Activated CD4-positive, alpha-beta T cell treated with anti-CD3 and anti-CD28 coated beads, Interleukin-2, amount 50 U/mL, for 1 hour (primary cell): ENCODE data around the gene ITGB2.
A peak's percentile ranks its signal among the peaks of the same experiment; 100 is the strongest.
"Not testable (repeated sequence)": the region's sequence is repeated elsewhere in the genome, so short reads cannot be mapped to it uniquely, and the experiment has no call there.

Experiments used
- DNase-seq: peaks from one replicate; pipeline ENCODE4 v3.0.0-alpha.2; 2020

Gene ITGB2

GRCh38 chr21:44940116-44940631, 19.5 kb upstream of the ITGB2 start:
- no peak for DNase-seq

DNA sequence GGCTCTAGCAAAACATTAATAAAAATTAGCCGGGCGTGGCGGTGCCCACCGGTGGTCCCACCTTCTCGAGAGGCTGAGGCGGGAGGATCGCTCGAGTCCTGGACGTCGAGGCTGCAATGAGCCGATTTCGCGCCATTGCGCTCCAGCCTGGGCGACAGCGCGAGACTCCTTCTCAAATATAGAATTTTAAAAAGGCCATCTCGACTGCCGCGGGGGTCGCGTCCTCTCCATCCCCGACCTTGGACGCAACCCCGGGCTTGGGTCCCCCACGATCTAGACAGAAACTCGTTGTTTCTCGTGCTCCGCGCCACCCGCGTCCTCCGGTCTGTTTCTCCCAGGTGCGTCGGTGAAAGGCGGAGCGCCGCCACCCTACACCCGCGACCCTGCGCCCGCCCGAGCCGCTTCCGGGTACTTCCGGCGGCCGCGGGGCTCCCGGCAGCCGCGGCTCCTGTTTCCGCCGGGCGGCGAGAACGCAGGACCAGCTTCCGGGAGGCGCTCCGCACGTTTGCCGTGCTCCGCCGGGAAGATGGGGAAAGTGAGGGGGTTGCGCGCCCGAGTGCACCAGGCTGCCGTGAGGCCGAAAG, 18.9 kb upstream of the ITGB2 start, which contains the start of gene SLX9:
Gene SLX9 (plus strand): TSS at position 498 of the 584 bp plus-strand sequence. CDS start 29 bp downstream, at position 527.
- DNase-seq: peak; percentile 77

DNA sequence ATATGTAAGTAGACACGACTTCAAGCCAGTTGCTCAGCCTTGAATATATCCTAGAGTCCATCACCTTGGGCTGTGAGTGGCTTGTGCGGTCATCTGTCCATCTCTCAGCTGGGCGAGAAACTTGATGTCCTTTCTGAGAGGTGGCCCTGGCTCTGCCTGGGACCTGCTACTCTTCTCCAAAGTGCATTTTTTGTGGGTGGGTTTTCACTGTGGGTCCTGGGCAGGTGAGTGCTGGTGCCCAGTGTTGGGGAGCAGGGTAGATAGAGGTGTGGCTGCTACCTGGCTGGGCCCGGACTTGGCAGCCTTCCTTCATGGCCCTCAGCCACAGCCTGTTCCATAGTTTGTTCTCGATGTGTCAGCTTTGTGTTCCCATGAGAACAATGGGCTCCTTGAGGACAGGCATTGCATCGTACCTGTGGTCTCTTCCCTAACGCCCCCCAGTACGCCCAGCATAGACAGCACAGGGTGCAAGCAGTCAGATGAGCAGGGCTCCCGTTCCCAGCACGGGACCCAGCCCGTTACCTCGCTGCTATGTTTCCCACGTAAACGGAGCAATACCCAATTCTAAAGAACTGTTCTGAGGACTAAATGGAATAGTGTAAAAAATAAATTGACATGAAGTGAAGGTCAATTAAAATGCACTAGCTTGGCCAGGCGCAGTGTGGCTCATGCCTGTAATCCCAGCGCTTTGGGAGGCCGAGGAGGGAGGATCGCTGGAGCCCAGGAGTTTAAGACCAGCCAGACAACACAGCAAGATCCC, 18.3 kb upstream of the ITGB2 start:
- no peak for DNase-seq

DNA sequence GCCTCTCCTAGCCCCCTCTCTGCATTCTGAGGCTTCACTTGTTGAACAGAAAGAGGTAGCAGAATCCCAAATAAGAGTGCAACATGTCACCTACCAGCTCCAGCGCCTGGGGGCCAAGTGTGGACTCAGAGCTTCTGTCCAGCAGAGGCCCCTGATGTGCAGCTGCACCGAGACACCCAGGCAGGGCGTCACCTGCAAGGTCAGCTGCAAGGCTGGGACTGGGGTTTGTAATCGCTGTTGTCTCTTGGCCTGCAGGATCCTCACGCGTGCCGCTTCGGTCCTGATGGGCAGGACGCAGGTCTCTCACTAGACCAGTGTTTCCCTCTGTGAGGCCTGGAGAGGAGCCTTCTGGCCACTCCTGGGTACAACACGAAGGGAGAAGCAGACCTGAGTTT, 14.8 kb upstream of the ITGB2 start:
- no peak for DNase-seq

- no peak for DNase-seq
Observed at GRCh38 chr21:44934797-44935532, 14.3 kb upstream of the ITGB2 start.

DNA sequence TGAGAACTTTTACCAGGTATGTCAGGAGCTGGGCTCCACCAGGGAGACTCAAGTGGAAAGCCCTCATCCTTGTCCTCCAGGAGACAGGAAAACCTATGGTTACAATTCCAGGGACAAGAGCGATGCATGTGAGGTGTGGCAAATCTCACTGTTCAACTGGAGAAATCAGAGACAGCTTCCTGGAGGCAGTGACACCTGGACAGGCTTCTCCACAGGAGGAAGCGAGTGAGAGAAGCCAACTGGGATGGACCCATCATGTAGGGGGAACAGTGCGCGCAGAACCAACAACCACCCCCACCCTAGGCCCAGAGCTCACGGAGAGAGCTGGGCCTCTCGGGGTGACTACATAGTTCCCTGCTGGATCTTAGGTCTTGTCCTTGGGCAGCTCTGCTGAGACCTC, 13.6 kb upstream of the ITGB2 start:
- no peak for DNase-seq

GRCh38 chr21:44933918-44934260, 13.2 kb upstream of the ITGB2 start:
- no peak for DNase-seq

GRCh38 chr21:44933199-44933917, 12.7 kb upstream of the ITGB2 start:
- DNase-seq: no peak

DNA sequence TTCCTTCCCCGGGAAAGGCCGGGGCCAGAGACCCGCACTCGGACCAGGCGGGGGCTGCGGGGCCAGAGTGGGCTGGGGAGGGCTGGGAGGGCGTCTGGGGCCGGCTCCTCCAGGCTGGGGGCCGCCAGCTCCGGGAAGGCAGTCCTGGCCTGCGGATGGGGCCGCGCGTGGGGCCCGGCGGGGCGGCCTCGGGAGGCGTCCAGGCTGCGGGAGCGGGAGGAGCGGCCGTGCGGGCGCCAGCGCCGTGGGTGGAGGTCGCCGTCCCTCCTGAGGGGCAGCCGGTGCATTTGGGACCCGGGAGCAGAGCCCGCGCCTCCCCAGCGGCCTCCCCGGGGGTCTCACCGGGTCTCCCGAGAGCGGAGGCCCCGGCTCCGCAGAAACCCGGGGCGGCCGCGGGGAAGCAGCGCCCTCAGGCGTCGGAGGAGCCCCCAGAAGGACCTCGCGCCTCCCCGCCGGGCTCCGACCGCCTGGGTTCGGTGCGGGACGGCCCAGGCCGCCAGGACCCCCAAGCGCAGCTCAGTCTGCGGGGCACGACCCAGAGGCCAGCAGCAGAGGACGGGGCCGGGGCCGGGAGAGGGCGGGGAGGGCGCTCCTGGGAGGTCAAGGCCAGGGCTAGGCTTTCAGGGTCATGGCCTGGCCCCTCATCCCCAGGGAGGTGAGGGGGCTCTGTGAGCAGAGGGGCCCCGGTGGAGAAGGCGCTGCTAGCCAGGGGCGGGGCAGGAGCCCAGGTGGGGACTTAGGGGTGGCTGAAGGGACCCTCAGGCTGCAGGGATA, 11.9 kb upstream of the ITGB2 start:
- peak; percentile 72 for DNase-seq

GRCh38 chr21:44931501-44932407, 11.1 kb upstream of the ITGB2 start:
- no peak for DNase-seq

DNA sequence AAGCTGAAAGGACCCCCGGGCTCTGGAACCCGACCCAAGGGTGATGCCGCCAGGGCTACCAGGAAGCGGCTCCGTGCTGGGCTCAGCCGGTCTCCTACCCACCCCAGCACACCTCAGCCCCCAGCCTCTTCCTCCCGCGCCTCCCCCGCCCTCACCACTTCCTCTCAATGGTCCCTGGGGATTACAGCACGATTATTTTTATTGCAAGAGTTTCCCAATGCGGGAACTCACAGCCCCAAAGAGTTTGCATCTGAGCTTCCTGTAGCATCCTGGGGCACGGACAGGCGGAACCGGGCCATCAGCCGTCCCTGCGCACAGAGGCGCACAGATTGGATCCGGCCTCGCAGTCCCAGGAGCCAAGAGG, 10.4 kb upstream of the ITGB2 start:
- DNase-seq: no peak

DNA sequence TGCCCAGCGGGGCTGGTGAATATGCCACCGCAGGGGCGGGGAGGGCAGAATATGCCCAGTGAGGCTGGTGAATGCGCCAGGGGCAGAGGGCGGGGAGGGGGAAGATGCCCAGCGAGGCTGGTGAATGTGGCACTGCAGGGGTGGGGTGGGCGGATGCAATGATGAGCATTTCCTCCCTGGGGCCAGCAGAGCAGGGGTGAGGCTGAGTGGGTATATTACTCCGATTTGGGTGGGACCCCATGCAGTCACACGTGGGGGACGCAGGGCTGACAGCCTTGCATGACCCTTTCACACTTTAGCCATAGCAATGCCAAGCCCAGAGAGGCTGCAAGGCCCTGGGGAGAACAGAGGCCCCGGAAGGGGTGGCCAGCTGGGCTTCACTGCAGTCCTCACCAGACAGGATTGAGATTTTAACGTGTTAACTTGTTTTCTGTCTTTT, 9.9 kb upstream of the ITGB2 start:
- DNase-seq: peak; percentile 67

GRCh38 chr21:44929799-44930542, 9.3 kb upstream of the ITGB2 start:
- no peak for DNase-seq

DNA sequence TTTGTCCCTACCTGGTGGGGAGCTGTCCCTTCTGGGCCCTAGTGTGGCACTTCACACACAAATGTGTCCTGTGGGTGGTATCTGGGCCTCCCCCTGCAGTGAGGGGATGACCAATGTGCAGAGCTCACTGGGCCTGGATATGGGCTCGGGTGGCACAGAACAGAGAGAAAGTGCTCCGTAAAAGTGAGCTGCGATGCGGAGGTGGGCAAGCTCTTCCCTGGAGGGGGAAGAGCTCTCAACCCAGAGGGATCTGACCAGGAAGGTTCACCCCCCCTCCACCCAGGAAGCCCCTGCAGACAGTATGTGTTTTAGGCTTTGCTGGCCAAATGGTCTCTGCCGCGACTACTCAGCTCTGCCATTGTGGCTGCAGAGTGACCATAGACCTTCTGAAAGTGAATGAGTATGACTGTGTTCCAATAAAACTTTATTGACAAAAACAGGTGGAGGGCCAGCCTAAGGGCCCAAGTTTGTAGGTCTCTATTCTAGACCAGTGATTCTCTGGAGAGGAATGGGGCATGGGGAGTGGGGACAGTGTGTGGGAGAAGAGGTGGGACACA, 8.6 kb upstream of the ITGB2 start:
- DNase-seq: no peak

- not testable (repeated sequence) for DNase-seq
Observed at GRCh38 chr21:44928500-44929241, 8.0 kb upstream of the ITGB2 start.

GRCh38 chr21:44927587-44928461, 7.1 kb upstream of the ITGB2 start:
- DNase-seq: peak; percentile 86

DNA sequence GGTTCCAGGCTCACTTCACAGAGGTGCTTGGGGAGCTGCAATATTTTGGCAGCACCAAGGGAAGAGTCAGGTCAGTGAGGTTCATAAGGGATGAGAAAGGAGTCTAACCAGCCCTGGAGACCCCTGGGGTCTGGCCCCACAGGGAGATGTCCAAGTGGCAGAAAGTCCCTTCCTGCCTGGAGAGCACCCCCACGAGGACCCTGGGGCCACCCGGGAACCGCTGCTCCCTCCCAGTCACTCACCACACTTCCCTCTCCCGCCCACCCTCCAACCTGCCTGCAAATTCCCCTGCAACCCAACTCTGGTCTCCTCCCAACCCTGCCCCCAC, 6.5 kb upstream of the ITGB2 start:
- no peak for DNase-seq

DNA sequence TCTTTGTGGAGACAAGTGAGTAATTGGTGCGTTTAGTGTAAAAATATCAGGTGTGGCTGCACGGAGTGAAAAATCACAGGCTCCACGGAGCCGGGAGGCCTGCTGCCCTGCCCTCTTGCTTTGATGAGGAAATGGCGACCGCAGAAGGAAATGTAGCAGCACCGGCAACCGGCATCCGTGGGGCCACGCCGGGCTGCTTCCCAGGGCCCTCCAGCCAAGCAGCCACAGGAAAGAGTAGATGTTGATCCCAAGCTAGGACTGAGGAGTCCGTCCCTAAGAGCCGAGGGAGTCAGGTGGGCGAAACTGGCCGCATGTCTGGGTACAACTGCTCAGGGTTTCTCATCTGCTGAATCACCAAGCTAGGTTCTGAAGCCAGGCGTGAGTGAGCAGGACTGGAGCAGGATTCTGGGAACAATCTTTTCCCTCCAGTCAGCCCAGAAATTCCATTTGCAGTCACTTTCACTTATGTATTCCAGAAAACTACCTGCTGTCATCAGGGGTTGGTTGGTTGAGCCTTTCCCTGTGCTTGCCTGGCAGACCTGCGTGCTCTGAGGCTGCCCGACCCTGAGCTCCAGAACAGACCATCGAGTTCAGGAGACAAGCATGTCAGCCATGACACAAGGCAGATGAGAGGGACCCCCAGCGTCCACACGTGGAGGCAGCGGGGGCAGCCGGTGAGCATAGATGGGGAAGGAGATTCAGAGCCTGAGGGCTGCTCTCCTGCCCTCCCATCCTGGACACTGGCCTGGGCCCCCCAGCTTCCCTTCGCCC, 5.8 kb upstream of the ITGB2 start:
- DNase-seq: peak; percentile 57
